Ovary (tissue), 9 donors: ENCODE data around the gene COX7B. TPM values are rescaled to one million over a fixed set of nuclear protein-coding genes. Genes with fewer than 3 reads are reported as not detected.

Experiments
- DNase-seq, 5 donors: peaks; one replicate each; pipeline ENCODE4 v3.0.0-alpha.2; 2019 to 2020
- H3K27ac ChIP-seq, 2 donors: fragments of 200-600 bp; one replicate each; pipeline versions ENCODE4 v1.5.1 to v1.8.0; 2019 to 2022
- H3K27me3 ChIP-seq: fragments of 200-600 bp; one replicate; pipeline ENCODE4 v1.8.0; 2022
- H3K36me3 ChIP-seq: fragments of 200-600 bp; sonication (generic); one replicate; pipeline ENCODE4 v1.5.1; 2019
- H3K4me1 ChIP-seq: one replicate; pipeline ENCODE4 v1.8.1; 2013; ENCODE audit warnings: mild to moderate bottlenecking, moderate library complexity; ENCODE audit not compliant: insufficient read depth
- H3K4me3 ChIP-seq: fragments of 200-600 bp; sonication (generic); one replicate; pipeline ENCODE4 v1.5.1; 2017
- H3K9me3 ChIP-seq, 2 donors: fragments of 200-600 bp in 1 of 2; sonication (generic) in 1 of 2; one replicate each; pipeline versions ENCODE4 v1.5.1 to v1.8.1; 2013 to 2019; ENCODE audit warnings: mild to moderate bottlenecking in 1 of 2, moderate library complexity in 1 of 2
- EP300 ChIP-seq: sonication (generic); formaldehyde crosslinking; IDR thresholded peaks from one replicate; pipeline ENCODE4 v1.6.1; 2017; ENCODE audit warnings: antibody characterized with exemption
- POLR2A ChIP-seq: fragments of 450-650 bp; IDR thresholded peaks from one replicate; pipeline ENCODE4 v1.6.1; 2017; ENCODE audit warnings: antibody characterized with exemption, mild to moderate bottlenecking, moderate library complexity
- WGBS, 3 donors: extraction: QIAGEN DNeasy Blood & Tissue Kit in 1 of 3; methylation state at CpG; one replicate each; pipeline versions ENCODE4 v1.1.5 to v1.1.7; 2013 to 2017; 5-methylcytosine and 5-hydroxymethylcytosine counted together
- intact Hi-C, 4 donors: fragments of 100-400 bp; cut with DNase I; formaldehyde crosslinking; loops; one replicate each; pipeline versions ENCODE4 v1.11.0 to v1.15.1; 2022 to 2023
- polyA plus RNA-seq, 2 donors: library from polyadenylated mRNA; stranded (reverse); fragments of 200-250 nt in 1 of 2; fragments of 350-450 nt in 1 of 2; fragmentation: Illumina TruSeq in 1 of 2; extraction: RNeasy Lipid Tissue Mini Kit (QIAGEN cat#74804) in 1 of 2; gene quantifications; one replicate each; pipeline ENCODE4 v1.2.3, GENCODE V29; 2013 to 2014
- total RNA-seq, 7 donors: library from RNA; depleted of rRNA in 2 of 7; stranded (reverse); fragments of >200 nt in 2 of 7; fragmentation: NEBNext Ultra II Directional in 3 of 7; extraction: Animal tissue kit (Norgen Biotek cat#: 25700) in 3 of 7; gene quantifications; one replicate each; pipeline versions ENCODE4 v1.1.0 to v1.2.4, GENCODE V29; 2016 to 2023
- TF ChIP-seq, protein P1 (sequence below), 3 donors: fragments of 450-650 bp in 2 of 3; fragments of 200-600 bp in 1 of 3; IDR thresholded peaks; one replicate each; pipeline versions ENCODE4 v1.5.1 to v1.8.0; 2016 to 2022; ENCODE audit warnings: antibody characterized with exemption in 3 of 3, mild to moderate bottlenecking in 1 of 3
- donor health status: DM: no; HTN: no; CAD: no; lungs with moderate emphysema.
- donor health status: DM: no; HTN: no; CAD: no.
- donor health status: Bipolar disorder and iron deficiency.
- donor health status: DM: yes; HTN: yes; CAD: no.
- donor health status: DM: no; HTN: no; CAD: no.
- donor health status: DM: yes; HTN: yes; CAD: no.

Gene COX7B
- total and polyA plus RNA-seq, 9 donors: 99.4 to 301 (median 138) TPM

DNA sequence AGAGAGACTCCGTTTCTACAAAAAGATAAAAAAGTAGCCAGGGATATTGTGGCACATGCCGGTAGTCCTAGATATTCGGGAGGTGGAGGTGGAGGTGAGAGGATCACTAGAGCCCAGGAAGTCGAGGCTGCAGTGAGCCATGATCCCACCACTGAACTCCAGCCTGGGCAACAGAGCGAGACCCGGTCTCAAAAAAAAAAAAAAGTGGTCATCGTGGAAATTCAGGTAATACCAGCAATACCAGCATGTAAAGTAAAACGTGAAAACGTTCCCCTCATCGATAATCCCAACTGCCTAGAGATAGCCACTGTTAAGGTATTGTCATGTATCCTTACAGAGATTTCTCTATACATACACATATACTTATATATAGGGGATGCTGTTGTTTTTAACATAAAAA lies 5.6 kb upstream of the COX7B start:
- Histone ChIP-seq H3K9me3 (no peaks in the 10 kb centered on the region), H3K27ac (no peak overlapping the region), H3K36me3 (no peaks in the 10 kb centered on the region), H3K4me1 (no peaks in the 10 kb centered on the region), H3K27me3 (no peaks in the 10 kb centered on the region), H3K4me3 (no peak overlapping the region)
- no peak for DNase-seq
- intact Hi-C loops: no loop called here
- 65 to 76% (median 67%) methylated on average over 10 of the region's 10 CpGs for WGBS, 3 donors
- TF ChIP-seq EP300 (no peak), POLR2A (no peak)
- TF ChIP-seq, protein P1, sequence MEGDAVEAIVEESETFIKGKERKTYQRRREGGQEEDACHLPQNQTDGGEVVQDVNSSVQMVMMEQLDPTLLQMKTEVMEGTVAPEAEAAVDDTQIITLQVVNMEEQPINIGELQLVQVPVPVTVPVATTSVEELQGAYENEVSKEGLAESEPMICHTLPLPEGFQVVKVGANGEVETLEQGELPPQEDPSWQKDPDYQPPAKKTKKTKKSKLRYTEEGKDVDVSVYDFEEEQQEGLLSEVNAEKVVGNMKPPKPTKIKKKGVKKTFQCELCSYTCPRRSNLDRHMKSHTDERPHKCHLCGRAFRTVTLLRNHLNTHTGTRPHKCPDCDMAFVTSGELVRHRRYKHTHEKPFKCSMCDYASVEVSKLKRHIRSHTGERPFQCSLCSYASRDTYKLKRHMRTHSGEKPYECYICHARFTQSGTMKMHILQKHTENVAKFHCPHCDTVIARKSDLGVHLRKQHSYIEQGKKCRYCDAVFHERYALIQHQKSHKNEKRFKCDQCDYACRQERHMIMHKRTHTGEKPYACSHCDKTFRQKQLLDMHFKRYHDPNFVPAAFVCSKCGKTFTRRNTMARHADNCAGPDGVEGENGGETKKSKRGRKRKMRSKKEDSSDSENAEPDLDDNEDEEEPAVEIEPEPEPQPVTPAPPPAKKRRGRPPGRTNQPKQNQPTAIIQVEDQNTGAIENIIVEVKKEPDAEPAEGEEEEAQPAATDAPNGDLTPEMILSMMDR (IDR thresholded peaks at IDR 0.05): no peak

DNA sequence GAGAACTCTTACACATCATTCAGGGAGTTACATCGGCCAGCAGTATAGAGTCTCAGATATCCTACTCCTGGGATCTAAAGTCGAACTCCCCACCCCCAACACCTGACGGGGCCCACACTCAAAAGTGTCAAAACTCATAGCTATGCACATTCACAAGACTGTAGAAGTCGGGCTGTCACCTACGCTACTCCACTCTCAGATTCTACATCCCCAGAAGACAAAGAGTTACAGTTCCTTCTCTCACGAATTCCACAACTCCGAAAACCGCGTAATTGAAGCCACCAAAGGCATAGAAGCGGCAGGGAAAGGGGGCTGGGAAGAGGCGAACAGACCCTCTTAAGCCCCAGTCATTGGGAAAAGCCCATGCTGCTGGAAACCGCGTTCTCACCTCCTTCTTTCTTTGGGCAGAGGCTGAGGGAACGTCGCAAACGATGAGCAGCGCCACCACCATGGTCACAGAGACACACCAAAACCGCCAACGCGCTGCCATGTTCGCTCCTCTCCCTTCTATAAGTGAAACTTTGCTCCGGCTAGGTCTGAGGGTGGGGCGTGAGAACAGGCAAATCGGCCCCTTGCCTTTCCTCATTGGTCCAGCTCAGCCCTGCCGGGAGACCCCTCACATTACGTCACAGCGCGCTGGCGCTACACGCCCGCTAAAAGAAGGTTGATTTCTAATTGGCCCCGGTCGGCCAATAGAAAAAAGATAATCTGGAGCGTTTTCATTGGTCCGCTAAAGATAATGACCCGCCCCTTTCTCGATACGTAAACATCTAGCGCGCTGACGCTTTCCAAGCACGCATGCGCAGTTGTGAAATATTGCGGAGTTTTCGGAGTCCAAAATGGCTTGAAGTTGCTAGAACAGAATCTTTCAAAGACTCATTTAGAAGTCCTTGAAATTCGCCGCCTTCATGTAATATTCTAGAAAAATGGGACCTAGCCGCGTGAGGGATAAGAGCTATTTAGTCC lies 4.1 kb upstream of the COX7B start, which contains the start of gene MAGT1:
Gene MAGT1, minus strand, starts transcription at position 515 of the 966 bp plus-strand sequence. Its CDS starts 25 bp downstream, at position 490.
- WGBS, 3 donors: 30 to 43% (median 36%) methylated on average over 49 of the region's 49 CpGs
- H3K27ac ChIP-seq: peak within 1 kb of the TSS; percentile 65 to 78
- H3K27me3 ChIP-seq: no peaks in the 10 kb centered on the region
- peak within 1 kb of the TSS; percentile 66 for H3K4me3 ChIP-seq
- no peaks in the 10 kb centered on the region for H3K9me3 ChIP-seq
- no peaks in the 10 kb centered on the region for H3K36me3 ChIP-seq
- intact Hi-C loops: no loop called here
- H3K4me1 ChIP-seq: no peaks in the 10 kb centered on the region
- DNase-seq: peak; percentile 88 to 93 (median 91)
- peak; percentile 80 for TF ChIP-seq POLR2A
- TF ChIP-seq, protein P1 (IDR thresholded peaks at IDR 0.05): no peak

DNA sequence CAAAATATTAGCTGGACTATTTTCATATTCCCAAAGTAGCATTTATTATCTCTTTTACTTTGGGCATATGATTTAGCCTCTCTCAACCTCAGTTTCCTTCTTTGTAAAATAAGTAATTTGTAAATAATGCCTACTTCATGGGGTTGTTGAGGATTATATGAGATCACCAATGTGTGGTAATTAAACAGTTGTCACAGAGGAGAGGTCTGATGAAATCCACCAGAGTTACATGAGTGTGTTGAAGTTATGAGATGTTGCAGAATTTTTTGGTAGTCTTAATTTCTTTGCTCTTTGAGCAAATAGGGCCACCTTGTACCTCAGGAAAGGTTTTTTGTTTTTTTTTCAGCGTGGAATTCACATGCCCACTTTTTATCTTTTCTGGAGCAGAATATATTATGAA lies 1.4 kb downstream of the COX7B start:
- H3K27ac ChIP-seq: no peak overlapping the region
- no peaks in the 10 kb centered on the region for H3K27me3 ChIP-seq
- no peaks in the 10 kb centered on the region for H3K9me3 ChIP-seq
- no peak for TF ChIP-seq EP300
- TF ChIP-seq, protein P1 (IDR thresholded peaks at IDR 0.05): no peak
- no peak for TF ChIP-seq POLR2A
- no peaks in the 10 kb centered on the region for H3K36me3 ChIP-seq
- H3K4me3 ChIP-seq: peak overlapping the region; percentile 45
- WGBS, 3 donors: 51 to 65% (median 55%) methylated on average over 1 of the region's 1 CpG
- intact Hi-C loops: no loop called here
- no peaks in the 10 kb centered on the region for H3K4me1 ChIP-seq
- DNase-seq: no peak

DNA sequence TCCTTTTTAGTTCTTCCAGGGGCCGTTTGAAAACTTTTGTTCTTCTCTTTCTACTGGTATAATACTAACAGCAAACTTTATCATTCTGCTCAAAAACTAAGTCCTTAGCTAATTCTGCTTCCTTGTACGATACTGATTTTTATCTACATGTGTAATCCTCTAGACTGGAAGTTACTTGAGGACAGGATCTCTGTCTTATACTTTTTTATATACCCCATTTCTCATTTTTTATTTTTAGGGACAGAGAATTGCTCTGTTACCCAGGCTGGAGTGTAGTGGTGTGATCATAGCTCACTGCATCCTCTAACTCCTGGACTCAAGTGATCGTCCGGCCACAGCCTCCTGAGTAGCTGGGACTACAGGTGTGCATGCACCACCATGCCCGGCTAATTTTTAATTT lies 2.2 kb downstream of the COX7B start:
- Histone ChIP-seq H3K27me3 (no peaks in the 10 kb centered on the region), H3K36me3 (no peaks in the 10 kb centered on the region), H3K27ac (no peak overlapping the region), H3K4me3 (no peak overlapping the region), H3K9me3 (no peaks in the 10 kb centered on the region), H3K4me1 (no peaks in the 10 kb centered on the region)
- intact Hi-C loops: no loop called here
- WGBS, 3 donors: 78 to 87% (median 86%) methylated on average over 5 of the region's 5 CpGs
- no peak for TF ChIP-seq EP300
- TF ChIP-seq, protein P1 (IDR thresholded peaks at IDR 0.05): no peak
- TF ChIP-seq POLR2A: no peak
- no peak for DNase-seq
